Right lobe of liver (tissue), 4 donors: ENCODE data around the gene NAT8L.

Experiments used
- CTCF ChIP-seq, 4 donors: fragments of 200-600 bp in 3 of 4; fragments of 450-650 bp in 1 of 4; IDR thresholded peaks; one replicate each; pipeline versions ENCODE4 v1.5.1 to v1.8.0; 2016 to 2022; ENCODE audit warnings: antibody characterized with exemption in 4 of 4, mild to moderate bottlenecking in 2 of 4
- POLR2A ChIP-seq: fragments of 450-650 bp; IDR thresholded peaks from one replicate; pipeline ENCODE4 v1.6.1; 2017; ENCODE audit warnings: antibody characterized with exemption, mild to moderate bottlenecking
- donor health status: DM: no; HTN: no; CAD: no.
- donor health status: DM: no; HTN: no; CAD: no.
- donor health status: DM: no; HTN: yes; CAD: no.

- TF ChIP-seq CTCF (IDR thresholded peaks at IDR 0.05) (no peak), POLR2A (no peak)
Measured at GRCh38 chr4:2045518-2045951, 13.6 kb upstream of the NAT8L start.
